Measurements from ENCODE around the gene ESRP2. TPM values are rescaled to one million over a fixed set of nuclear protein-coding genes. Genes with fewer than 3 reads are reported as not detected.

The ESRP2 gene
- total RNA-seq, 1 donor from 2014 or later = 64.5 TPM

DNA sequence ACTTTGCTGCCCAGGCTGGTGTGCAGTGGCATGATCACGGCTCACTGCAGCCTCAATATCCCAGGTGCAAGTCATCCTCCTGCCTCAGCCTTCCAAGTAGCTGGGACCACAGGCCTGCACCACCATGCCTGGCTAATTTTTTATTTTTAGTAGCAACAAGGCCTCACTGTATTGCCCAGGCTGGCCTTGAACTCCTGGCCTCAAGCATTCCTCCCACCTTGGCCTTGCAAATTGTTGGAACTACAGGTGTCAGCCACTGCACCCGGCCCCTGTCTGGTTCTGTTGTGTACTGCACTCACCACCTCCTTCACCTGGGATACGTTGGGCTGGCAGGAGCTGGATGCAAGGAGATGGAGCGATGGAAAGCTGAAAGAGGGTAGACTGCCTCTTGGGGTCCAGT is 17.8 kb upstream of the ESRP2 start:
- DNase-seq = no peak
- no peaks in the 10 kb centered on the region for H3K27me3 ChIP-seq (ENCODE audit: low read depth)
- intact Hi-C loops (cut with DNase I) = no loop called here
- TF ChIP-seq, protein P1, sequence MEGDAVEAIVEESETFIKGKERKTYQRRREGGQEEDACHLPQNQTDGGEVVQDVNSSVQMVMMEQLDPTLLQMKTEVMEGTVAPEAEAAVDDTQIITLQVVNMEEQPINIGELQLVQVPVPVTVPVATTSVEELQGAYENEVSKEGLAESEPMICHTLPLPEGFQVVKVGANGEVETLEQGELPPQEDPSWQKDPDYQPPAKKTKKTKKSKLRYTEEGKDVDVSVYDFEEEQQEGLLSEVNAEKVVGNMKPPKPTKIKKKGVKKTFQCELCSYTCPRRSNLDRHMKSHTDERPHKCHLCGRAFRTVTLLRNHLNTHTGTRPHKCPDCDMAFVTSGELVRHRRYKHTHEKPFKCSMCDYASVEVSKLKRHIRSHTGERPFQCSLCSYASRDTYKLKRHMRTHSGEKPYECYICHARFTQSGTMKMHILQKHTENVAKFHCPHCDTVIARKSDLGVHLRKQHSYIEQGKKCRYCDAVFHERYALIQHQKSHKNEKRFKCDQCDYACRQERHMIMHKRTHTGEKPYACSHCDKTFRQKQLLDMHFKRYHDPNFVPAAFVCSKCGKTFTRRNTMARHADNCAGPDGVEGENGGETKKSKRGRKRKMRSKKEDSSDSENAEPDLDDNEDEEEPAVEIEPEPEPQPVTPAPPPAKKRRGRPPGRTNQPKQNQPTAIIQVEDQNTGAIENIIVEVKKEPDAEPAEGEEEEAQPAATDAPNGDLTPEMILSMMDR (IDR thresholded peaks at IDR 0.05) = no peak
- H3K4me3 ChIP-seq = no peak overlapping the region
- H3K9me3 ChIP-seq = no peaks in the 10 kb centered on the region
- peaks cover 8% of the 10 kb centered on the region for H3K4me1 ChIP-seq
- peaks cover 88% of the 10 kb centered on the region for H3K36me3 ChIP-seq
- ATAC-seq = no peak
- no peak overlapping the region for H3K27ac ChIP-seq

DNA sequence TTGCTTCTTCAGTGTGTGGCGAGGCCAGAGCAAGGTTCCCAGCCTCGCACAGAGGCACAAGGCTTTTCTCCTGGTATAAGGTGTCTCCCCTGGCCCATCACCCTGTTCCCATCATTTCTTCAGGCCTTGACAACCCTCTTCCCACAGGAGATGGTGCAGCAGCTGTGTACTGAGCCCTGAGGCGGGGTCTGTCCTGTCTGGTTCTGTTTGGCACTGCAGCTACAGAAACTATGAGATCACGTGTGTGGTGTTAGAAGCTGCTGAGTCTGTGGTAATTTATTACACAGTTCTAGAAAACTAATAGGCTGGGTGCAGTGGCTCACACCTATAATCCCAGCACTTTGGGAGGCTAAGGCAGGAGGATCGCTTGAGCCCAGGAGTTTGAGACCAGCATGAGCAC is 16.5 kb upstream of the ESRP2 start:
- no peaks in the 10 kb centered on the region for H3K27me3 ChIP-seq (ENCODE audit: low read depth)
- H3K4me3 ChIP-seq = no peak overlapping the region
- DNase-seq = no peak
- ATAC-seq = no peak
- H3K27ac ChIP-seq = no peak overlapping the region
- intact Hi-C loops (cut with DNase I) = no loop called here
- H3K9me3 ChIP-seq = no peaks in the 10 kb centered on the region
- peaks cover 11% of the 10 kb centered on the region for H3K4me1 ChIP-seq
- TF ChIP-seq, protein P1 (IDR thresholded peaks at IDR 0.05) = no peak
- H3K36me3 ChIP-seq = peaks cover 79% of the 10 kb centered on the region

DNA sequence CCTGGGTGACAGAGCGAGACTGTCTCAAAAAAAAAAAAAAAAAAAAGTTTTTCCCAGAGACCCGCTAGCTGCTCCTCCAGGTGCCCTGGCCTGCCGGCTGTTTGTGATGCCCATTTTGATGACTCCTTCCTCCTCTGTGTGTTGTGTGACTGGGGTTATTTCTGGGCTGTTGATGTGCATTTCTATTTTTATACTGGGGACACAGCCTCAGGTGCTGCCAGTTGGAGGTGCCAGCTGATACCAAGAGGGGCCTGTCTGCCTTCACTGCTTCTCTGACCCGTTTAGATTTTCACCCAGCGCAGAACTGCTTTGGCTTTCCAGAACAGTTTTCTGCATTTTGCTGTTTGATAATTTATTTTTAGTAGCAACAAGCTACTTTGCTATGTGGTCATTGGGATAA is 15.9 kb upstream of the ESRP2 start:
- H3K27ac ChIP-seq = no peak overlapping the region
- ATAC-seq = no peak
- no peaks in the 10 kb centered on the region for H3K27me3 ChIP-seq (ENCODE audit: low read depth)
- DNase-seq = no peak
- no peaks in the 10 kb centered on the region for H3K9me3 ChIP-seq
- peaks cover 13% of the 10 kb centered on the region for H3K4me1 ChIP-seq
- TF ChIP-seq, protein P1 (IDR thresholded peaks at IDR 0.05) = no peak
- intact Hi-C loops (cut with DNase I) = no loop called here
- H3K36me3 ChIP-seq = peaks cover 75% of the 10 kb centered on the region
- H3K4me3 ChIP-seq = no peak overlapping the region

DNA sequence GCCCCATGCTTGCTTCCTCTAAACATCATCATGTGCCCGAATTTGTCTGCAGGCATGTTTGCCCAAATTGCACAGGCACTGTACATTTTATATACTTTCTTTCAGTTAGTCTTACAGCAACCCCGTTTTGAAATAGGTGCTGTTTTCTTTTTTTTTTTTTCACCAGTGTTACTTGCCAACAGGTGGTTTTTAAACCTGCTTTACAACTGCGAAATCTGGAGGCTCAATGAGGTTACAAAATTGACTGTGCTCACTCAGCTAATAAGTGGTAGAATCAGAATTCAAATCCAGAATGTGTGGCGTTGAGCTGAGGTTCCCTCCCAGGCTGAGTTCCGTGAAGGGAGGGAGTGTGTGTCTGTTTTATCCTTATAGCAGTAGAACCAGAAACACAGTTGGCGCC is 15.0 kb upstream of the ESRP2 start:
- intact Hi-C loops (cut with DNase I) = no loop called here
- Histone ChIP-seq H3K27me3 (ENCODE audit: low read depth) (no peaks in the 10 kb centered on the region), H3K36me3 (peaks cover 67% of the 10 kb centered on the region), H3K4me3 (no peak overlapping the region), H3K9me3 (no peaks in the 10 kb centered on the region), H3K27ac (no peak overlapping the region), H3K4me1 (peaks cover 22% of the 10 kb centered on the region)
- no peak for ATAC-seq
- no peak for DNase-seq
- TF ChIP-seq, protein P1 (IDR thresholded peaks at IDR 0.05) = no peak

DNA sequence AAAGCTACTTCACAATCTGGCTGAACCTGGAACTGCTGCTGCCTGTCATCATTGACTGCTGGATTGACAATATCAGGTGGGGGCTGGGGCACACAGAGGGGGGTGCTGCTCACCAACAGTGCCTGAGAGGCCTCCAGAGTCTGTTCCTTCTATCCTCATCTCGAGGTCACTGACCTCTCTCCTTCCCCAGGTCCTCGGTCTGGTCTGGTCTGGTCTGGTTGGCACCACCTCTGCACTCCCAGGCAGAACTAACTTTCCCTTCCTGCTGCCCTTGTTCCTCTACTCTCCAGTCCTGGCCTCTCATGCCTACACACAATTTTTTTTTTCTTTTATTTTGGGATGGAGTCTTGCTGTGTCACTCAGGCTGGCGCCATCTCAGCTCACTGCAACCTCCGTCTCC is 13.4 kb upstream of the ESRP2 start:
- H3K9me3 ChIP-seq = no peaks in the 10 kb centered on the region
- TF ChIP-seq, protein P1 (IDR thresholded peaks at IDR 0.05) = no peak
- intact Hi-C loops (cut with DNase I) = no loop called here
- H3K4me3 ChIP-seq = no peak overlapping the region
- peaks cover 30% of the 10 kb centered on the region for H3K4me1 ChIP-seq
- DNase-seq (no peak), ATAC-seq (no peak)
- peaks cover 52% of the 10 kb centered on the region for H3K36me3 ChIP-seq
- H3K27ac ChIP-seq = no peak overlapping the region
- no peaks in the 10 kb centered on the region for H3K27me3 ChIP-seq (ENCODE audit: low read depth)

DNA sequence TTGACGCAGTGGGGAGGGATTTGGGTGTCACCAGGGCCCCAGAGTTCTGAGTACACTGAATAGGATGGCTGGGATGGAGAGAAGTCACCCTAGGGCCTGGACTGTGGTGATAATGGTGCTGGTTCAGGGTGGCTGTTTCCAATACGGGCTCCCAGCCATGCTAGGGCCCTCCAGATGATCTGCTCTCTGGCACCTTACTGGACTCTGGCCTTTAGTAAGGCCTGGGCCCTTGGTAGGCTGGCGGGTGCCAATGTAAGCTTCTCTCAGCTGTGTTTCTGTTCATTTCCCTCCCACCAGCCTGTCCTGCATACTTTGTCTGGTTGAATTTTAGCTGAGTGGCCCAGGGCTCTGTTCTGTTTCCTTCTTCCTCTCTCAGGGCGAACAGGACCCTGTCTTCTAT is 12.0 kb upstream of the ESRP2 start:
- TF ChIP-seq, protein P1 (IDR thresholded peaks at IDR 0.05) = no peak
- Histone ChIP-seq H3K27me3 (ENCODE audit: low read depth) (no peaks in the 10 kb centered on the region), H3K36me3 (peaks cover 37% of the 10 kb centered on the region), H3K4me3 (peak overlapping the region; percentile 24), H3K27ac (peak overlapping the region; percentile 66), H3K9me3 (no peaks in the 10 kb centered on the region), H3K4me1 (peaks cover 35% of the 10 kb centered on the region)
- intact Hi-C loops (cut with DNase I) = no loop called here
- DNase-seq (no peak), ATAC-seq (no peak)
